ENCODE results near the gene PRKCH.

- TF ChIP-seq CTCF (IDR thresholded peaks at IDR 0.05; ENCODE audit: borderline replicate concordance, extremely low read depth, low read length, poor library complexity, severe bottlenecking) (no peak), EZH2 (IDR thresholded peaks at IDR 0.05; ENCODE audit: borderline replicate concordance, low read depth, low read length, severe bottlenecking) (no peak)
Measured at GRCh38 chr14:61489512-61489911, 168.1 kb downstream of the PRKCH start.
